MG63 (cell line): ENCODE measurements around the gene PDE4D. TPM values are rescaled to one million over a fixed set of nuclear protein-coding genes. Genes with fewer than 3 reads are reported as not detected.

ENCODE experiments used
- DNase-seq: peaks from one replicate; pipeline ENCODE4 v3.0.0-alpha.2; 2020
- H3K27me3 ChIP-seq: fragments of 250-450 bp; sonication (Bioruptor Pico); 2 replicates; pipeline ENCODE4 v1.5.1; 2020; ENCODE audit warnings: mild to moderate bottlenecking, moderate library complexity
- H3K36me3 ChIP-seq: fragments of 250-450 bp; sonication (Bioruptor Pico); 2 replicates; pipeline ENCODE4 v1.5.1; 2020; ENCODE audit warnings: mild to moderate bottlenecking, moderate library complexity
- H3K4me3 ChIP-seq: fragments of 250-450 bp; sonication (Bioruptor Pico); 2 replicates; pipeline ENCODE4 v1.5.1; 2020; ENCODE audit warnings: mild to moderate bottlenecking, moderate library complexity
- H3K9me3 ChIP-seq: fragments of 250-450 bp; sonication (Bioruptor Pico); 2 replicates; pipeline ENCODE4 v1.5.1; 2020; ENCODE audit warnings: mild to moderate bottlenecking, moderate library complexity
- total RNA-seq: library from RNA; depleted of rRNA; stranded (reverse); fragments of >200 nt; shearing (Covaris generic); gene quantifications from 2 replicates; pipeline ENCODE4 v1.2.3, GENCODE V29; 2014; ENCODE audit warnings: low replicate concordance

PDE4D gene
- total RNA-seq, 1 experiment from 2014 or later: 3.1 TPM

DNA sequence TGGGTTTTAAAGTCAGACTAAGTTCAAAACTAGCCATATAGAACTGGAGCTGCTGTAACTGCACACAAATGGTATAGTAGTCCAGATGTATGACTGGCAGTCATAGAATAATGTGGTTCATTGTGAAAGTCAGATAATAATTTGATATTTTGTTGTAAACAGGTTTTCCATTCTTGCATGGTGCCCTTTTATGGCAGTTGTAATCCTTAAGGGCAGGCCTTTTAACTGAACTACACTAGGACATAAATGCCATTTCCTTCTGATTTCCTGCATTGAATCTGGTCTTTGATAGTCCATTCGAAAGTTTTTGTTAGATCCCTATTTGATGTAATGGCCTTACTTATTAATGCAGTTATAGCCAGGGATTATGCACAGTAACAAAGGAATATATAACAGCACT is 632.6 kb downstream of the PDE4D start:
- no peak for DNase-seq
- Histone ChIP-seq H3K36me3 (no peaks in the 10 kb centered on the region), H3K27me3 (no peaks in the 10 kb centered on the region), H3K4me3 (no peak overlapping the region), H3K9me3 (no peaks in the 10 kb centered on the region)

- H3K36me3 ChIP-seq: no peaks in the 10 kb centered on the region
- no peak for DNase-seq
Observed at GRCh38 chr5:59260200-59260599, 633.3 kb downstream of the PDE4D start.

DNA sequence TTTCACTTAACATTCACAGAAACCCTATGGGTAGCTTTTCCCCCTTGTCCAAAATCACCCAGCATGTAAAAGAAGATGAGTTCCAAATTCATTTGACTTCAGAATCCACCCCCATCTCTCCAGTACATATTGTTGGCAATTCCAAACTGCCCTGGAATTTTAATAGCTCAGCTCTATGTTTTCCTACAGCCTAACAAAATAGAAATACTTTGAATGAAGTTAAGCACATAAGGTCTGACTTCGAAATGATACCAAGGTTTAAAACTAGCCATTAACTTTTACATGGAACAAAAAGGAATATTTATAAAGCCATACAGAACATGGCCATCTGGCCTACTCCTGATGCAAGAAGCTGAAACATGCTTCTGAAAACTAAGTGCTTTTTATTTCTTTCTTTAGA is 634.3 kb downstream of the PDE4D start:
- Histone ChIP-seq H3K27me3 (no peaks in the 10 kb centered on the region), H3K4me3 (no peak overlapping the region), H3K36me3 (no peaks in the 10 kb centered on the region), H3K9me3 (no peaks in the 10 kb centered on the region)
- DNase-seq: no peak

More at GRCh38 chr5:59260200-59260599, 633.3 kb downstream of the PDE4D start:
- Histone ChIP-seq H3K4me3 (no peak overlapping the region), H3K27me3 (no peaks in the 10 kb centered on the region), H3K9me3 (no peaks in the 10 kb centered on the region)

DNA sequence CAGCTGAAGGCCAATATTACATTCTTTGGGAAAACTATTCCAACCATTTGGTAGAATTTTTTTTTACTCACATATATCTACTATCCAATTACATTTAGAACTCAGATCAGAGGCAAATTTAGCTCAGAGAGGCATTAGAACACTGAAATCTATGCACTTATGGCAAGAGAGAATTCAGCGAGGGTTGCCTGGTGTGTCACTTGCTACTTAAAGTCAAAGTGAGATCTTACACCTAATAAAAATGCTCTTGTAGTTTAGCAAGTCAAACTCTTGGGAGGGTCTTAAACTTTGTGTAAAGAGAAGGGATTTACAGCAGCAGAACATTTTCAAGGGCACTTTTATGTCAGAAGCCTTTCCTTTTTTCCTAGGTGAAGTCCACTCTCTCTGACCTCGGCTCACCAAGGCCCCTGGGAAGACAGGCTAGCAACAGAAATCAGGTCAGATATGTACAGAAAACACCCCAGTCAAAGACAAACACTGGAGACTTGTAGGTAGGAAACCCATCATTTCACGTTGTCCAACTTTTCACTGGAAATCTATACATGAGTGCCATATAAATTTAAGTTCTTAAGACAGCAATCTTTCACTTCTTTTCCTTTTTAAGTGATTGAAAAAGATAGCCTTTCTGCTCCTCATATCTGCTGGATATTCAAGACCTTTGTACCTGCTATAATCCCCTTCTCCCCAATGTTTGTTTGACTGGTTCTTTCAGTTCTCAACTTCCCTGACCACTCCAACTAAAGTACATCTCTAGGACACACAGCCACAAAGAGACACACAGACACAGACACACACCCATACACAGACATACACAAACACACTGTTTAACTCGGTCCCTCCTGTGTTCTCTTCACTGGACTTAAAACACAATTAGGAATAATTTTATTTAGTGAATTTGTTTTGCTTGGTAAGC is 635.8 kb downstream of the PDE4D start:
- no peaks in the 10 kb centered on the region for H3K9me3 ChIP-seq
- H3K36me3 ChIP-seq: no peaks in the 10 kb centered on the region
- no peaks in the 10 kb centered on the region for H3K27me3 ChIP-seq
- H3K4me3 ChIP-seq: no peak overlapping the region
- DNase-seq: no peak

- Histone ChIP-seq H3K27me3 (no peaks in the 10 kb centered on the region), H3K4me3 (no peak overlapping the region), H3K36me3 (no peaks in the 10 kb centered on the region), H3K9me3 (no peaks in the 10 kb centered on the region)
- DNase-seq: no peak
Observed at GRCh38 chr5:59256331-59256730, 637.2 kb downstream of the PDE4D start.

- H3K27me3 ChIP-seq: no peaks in the 10 kb centered on the region
- H3K9me3 ChIP-seq: no peaks in the 10 kb centered on the region
- H3K4me3 ChIP-seq: no peak overlapping the region
- DNase-seq: no peak
- H3K36me3 ChIP-seq: no peaks in the 10 kb centered on the region
Observed at GRCh38 chr5:59254055-59254687, 639.4 kb downstream of the PDE4D start.

GRCh38 chr5:59253625-59254024 is 639.9 kb downstream of the PDE4D start:
- no peak for DNase-seq
- H3K4me3 ChIP-seq: no peak overlapping the region
- H3K9me3 ChIP-seq: no peaks in the 10 kb centered on the region
- H3K27me3 ChIP-seq: no peaks in the 10 kb centered on the region
- no peaks in the 10 kb centered on the region for H3K36me3 ChIP-seq

GRCh38 chr5:59251627-59252026 is 641.9 kb downstream of the PDE4D start:
- Histone ChIP-seq H3K36me3 (no peaks in the 10 kb centered on the region), H3K4me3 (no peak overlapping the region), H3K9me3 (no peaks in the 10 kb centered on the region), H3K27me3 (no peaks in the 10 kb centered on the region)
- DNase-seq: no peak

GRCh38 chr5:59249726-59250125 is 643.8 kb downstream of the PDE4D start:
- Histone ChIP-seq H3K4me3 (no peak overlapping the region), H3K36me3 (no peaks in the 10 kb centered on the region), H3K9me3 (no peaks in the 10 kb centered on the region), H3K27me3 (no peaks in the 10 kb centered on the region)
- no peak for DNase-seq

GRCh38 chr5:59249160-59249559 is 644.4 kb downstream of the PDE4D start:
- Histone ChIP-seq H3K36me3 (no peaks in the 10 kb centered on the region), H3K4me3 (no peak overlapping the region), H3K9me3 (no peaks in the 10 kb centered on the region), H3K27me3 (no peaks in the 10 kb centered on the region)
- DNase-seq: no peak

DNA sequence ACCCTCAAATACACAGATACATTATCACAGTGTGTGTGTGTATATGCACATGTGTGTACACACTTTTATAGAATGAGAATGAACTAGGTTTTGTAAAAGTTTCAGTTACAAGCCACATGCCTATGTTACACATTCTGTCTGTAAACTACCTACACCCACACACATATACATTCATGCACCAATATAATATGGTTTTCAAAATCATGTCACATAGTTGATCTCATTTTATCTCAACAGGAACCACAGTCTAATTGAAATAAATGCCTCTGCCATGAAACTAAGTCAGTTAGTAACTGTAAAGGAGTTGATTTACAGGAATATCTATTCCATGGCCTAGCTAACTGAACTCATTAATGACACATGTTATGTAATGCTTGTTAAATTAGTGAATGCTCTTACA is 646.6 kb downstream of the PDE4D start:
- Histone ChIP-seq H3K27me3 (no peaks in the 10 kb centered on the region), H3K4me3 (no peak overlapping the region), H3K36me3 (no peaks in the 10 kb centered on the region), H3K9me3 (no peaks in the 10 kb centered on the region)
- DNase-seq: no peak

GRCh38 chr5:59246145-59246869 is 647.2 kb downstream of the PDE4D start:
- no peaks in the 10 kb centered on the region for H3K9me3 ChIP-seq
- no peaks in the 10 kb centered on the region for H3K36me3 ChIP-seq
- no peak overlapping the region for H3K4me3 ChIP-seq
- H3K27me3 ChIP-seq: no peaks in the 10 kb centered on the region
- no peak for DNase-seq

DNA sequence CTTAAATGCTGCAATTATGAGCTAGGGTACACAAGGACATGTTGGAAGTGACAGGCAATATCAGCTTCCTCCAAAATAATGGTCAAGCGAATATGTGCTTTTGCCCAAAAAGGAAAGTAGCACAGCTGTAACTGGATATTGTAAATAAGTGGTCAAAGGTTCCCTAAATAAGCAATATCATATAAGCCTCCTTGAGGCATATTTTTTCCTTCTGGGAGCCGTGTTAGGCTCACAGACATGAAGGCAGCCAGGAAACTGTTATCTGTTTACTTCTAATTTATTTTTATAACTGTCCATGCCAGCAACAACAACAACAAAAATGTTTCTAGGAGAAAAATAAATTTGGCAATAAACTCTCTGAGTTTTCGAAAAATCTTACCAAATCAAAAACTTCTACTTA is 648.3 kb downstream of the PDE4D start:
- Histone ChIP-seq H3K27me3 (no peaks in the 10 kb centered on the region), H3K9me3 (no peaks in the 10 kb centered on the region), H3K36me3 (no peaks in the 10 kb centered on the region), H3K4me3 (no peak overlapping the region)
- DNase-seq: no peak

DNA sequence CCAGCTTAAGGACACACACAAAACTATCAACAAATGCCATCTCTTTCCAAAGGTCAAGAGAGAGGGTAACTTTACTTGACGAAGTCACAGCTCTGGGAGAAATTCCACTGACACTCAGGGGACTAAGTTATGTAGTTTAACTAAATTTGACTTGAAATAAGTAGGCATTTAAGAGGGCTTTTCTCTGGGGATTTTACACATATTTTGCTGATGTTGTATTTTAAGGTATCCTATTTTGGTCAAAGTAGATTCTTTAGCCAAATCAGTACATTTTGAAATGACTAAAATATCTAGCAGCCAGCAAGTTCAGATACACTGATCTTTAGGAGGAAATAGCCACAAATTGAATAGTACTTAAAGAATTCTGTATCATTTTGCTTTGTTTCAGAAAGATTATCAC is 652.0 kb downstream of the PDE4D start:
- Histone ChIP-seq H3K4me3 (no peak overlapping the region), H3K36me3 (no peaks in the 10 kb centered on the region), H3K9me3 (no peaks in the 10 kb centered on the region)

DNA sequence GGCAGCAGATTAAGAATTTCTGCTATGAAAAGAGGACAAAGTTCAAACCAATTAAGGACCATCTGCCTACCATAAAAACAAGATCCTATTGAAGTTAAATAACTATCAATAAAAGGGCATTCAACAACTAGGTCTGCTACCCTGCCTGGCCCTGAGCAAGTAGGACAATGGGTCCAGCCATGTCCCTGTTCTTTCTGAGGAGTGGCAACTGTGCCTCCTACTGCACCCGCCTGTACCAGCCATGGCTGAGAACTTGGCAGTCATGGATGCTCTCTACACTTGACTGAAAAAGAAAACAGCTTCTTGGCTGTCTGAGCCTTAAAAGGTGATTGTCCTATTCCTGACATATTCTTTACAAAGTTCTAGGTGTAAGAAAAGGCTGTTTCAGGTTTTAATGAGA is 652.4 kb downstream of the PDE4D start:
- no peaks in the 10 kb centered on the region for H3K9me3 ChIP-seq
- no peaks in the 10 kb centered on the region for H3K36me3 ChIP-seq
- no peak overlapping the region for H3K4me3 ChIP-seq
- no peaks in the 10 kb centered on the region for H3K27me3 ChIP-seq
- DNase-seq: no peak

More for the DNA sequence above, 652.0 kb downstream of the PDE4D start:
- DNase-seq: no peak
- no peaks in the 10 kb centered on the region for H3K27me3 ChIP-seq

GRCh38 chr5:59238126-59238902 is 655.2 kb downstream of the PDE4D start:
- DNase-seq: no peak
- no peaks in the 10 kb centered on the region for H3K36me3 ChIP-seq

GRCh38 chr5:59236986-59237385 is 656.5 kb downstream of the PDE4D start:
- DNase-seq: no peak
- Histone ChIP-seq H3K4me3 (no peak overlapping the region), H3K27me3 (no peaks in the 10 kb centered on the region)

More at GRCh38 chr5:59238126-59238902, 655.2 kb downstream of the PDE4D start:
- Histone ChIP-seq H3K27me3 (no peaks in the 10 kb centered on the region), H3K4me3 (no peak overlapping the region), H3K9me3 (no peaks in the 10 kb centered on the region)

More at GRCh38 chr5:59236986-59237385, 656.5 kb downstream of the PDE4D start:
- no peaks in the 10 kb centered on the region for H3K36me3 ChIP-seq
- H3K9me3 ChIP-seq: no peaks in the 10 kb centered on the region
